Measurements from ENCODE around the gene PLAAT2.
"Not testable (repeated sequence)": the region's sequence is repeated elsewhere in the genome, so short reads cannot be mapped to it uniquely, and the experiment has no call there.

PLAAT2 gene

DNA sequence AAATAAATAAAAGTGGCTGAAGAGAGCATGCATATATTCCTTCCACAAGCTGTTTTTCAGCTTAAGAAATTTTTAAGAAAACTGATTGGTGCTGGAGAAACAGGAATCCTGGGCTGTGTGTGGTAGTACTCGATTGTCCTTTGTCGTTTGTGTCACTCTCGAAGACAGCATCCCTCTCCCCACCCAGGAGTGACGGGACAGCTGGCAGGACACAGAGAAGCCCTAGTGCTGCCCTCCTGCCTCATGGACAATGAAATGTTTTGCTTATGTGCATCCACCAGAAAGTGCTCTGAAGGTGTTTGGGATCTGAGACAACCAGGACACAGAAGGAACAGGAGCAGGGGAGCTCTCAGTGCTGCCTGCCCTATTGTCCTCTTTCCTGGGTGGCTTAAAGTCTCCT lies 13.8 kb downstream of the PLAAT2 start:
- POLR2A ChIA-PET: no interaction called here
- TF ChIP-seq ZNF384 (IDR thresholded peaks at IDR 0.05) (no peak), FOXA1 (IDR thresholded peaks at IDR 0.05) (no peak), NFRKB (IDR thresholded peaks at IDR 0.05) (no peak), ARNT (IDR thresholded peaks at IDR 0.05) (no peak), CTBP1 (IDR thresholded peaks at IDR 0.05; ENCODE audit: borderline replicate concordance) (no peak), LEF1 (IDR thresholded peaks at IDR 0.05; ENCODE audit: borderline replicate concordance) (no peak), TARDBP (IDR thresholded peaks at IDR 0.05) (no peak), SP1 (IDR thresholded peaks at IDR 0.05) (no peak), FOXM1 (IDR thresholded peaks at IDR 0.05; ENCODE audit: borderline replicate concordance) (no peak), HDGF (IDR thresholded peaks at IDR 0.05; ENCODE audit: borderline replicate concordance) (no peak), BHLHE40 (IDR thresholded peaks at IDR 0.05; ENCODE audit: borderline replicate concordance) (no peak), ELF4 (IDR thresholded peaks at IDR 0.05) (no peak), L3MBTL2 (conservative IDR thresholded peaks at IDR 0.05) (no peak), FOXK2 (IDR thresholded peaks at IDR 0.05) (no peak), SUZ12 (IDR thresholded peaks at IDR 0.05) (no peak)
- TF ChIP-seq, protein P1, sequence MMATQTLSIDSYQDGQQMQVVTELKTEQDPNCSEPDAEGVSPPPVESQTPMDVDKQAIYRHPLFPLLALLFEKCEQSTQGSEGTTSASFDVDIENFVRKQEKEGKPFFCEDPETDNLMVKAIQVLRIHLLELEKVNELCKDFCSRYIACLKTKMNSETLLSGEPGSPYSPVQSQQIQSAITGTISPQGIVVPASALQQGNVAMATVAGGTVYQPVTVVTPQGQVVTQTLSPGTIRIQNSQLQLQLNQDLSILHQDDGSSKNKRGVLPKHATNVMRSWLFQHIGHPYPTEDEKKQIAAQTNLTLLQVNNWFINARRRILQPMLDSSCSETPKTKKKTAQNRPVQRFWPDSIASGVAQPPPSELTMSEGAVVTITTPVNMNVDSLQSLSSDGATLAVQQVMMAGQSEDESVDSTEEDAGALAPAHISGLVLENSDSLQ (IDR thresholded peaks at IDR 0.05): no peak
- CTCF ChIA-PET: no interaction called here
- no peak for DNase-seq (ENCODE audit: extremely low spot score)

DNA sequence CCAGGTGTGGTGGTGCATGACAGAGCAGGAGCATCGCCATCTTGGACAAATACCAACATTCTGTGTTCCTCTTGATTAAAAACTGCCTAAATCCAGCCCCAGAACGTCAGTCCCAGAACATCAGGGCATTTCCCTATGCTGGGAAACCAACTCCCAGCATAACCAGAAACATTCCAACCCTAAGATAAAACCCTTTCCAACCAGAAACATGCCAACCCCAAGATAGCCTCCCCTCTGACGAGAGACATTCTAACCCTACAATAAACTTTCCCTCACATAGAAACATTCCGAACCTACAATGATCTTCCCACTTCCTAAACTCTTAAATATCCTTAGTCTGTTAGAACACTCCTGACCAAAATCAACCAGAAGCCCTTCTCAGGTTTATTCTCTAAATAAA lies 15.0 kb downstream of the PLAAT2 start:
- no peak for DNase-seq (ENCODE audit: extremely low spot score)
- no peak for TF ChIP-seq NFRKB (IDR thresholded peaks at IDR 0.05)
- no peak for TF ChIP-seq FOXA1 (IDR thresholded peaks at IDR 0.05)
- no peak for TF ChIP-seq HDGF (IDR thresholded peaks at IDR 0.05; ENCODE audit: borderline replicate concordance)
- no peak for TF ChIP-seq BHLHE40 (IDR thresholded peaks at IDR 0.05; ENCODE audit: borderline replicate concordance)
- TF ChIP-seq, protein P1 (IDR thresholded peaks at IDR 0.05): no peak
- no peak for TF ChIP-seq SP1 (IDR thresholded peaks at IDR 0.05)
- TF ChIP-seq L3MBTL2 (conservative IDR thresholded peaks at IDR 0.05): no peak
- no peak for TF ChIP-seq TARDBP (IDR thresholded peaks at IDR 0.05)
- TF ChIP-seq FOXK2 (IDR thresholded peaks at IDR 0.05): no peak
- TF ChIP-seq FOXM1 (IDR thresholded peaks at IDR 0.05; ENCODE audit: borderline replicate concordance): no peak
- TF ChIP-seq ELF4 (IDR thresholded peaks at IDR 0.05): no peak
- TF ChIP-seq CTBP1 (IDR thresholded peaks at IDR 0.05; ENCODE audit: borderline replicate concordance): no peak
- TF ChIP-seq ZNF384 (IDR thresholded peaks at IDR 0.05): no peak
- no peak for TF ChIP-seq SUZ12 (IDR thresholded peaks at IDR 0.05)
- no peak for TF ChIP-seq LEF1 (IDR thresholded peaks at IDR 0.05; ENCODE audit: borderline replicate concordance)
- no peak for TF ChIP-seq ARNT (IDR thresholded peaks at IDR 0.05)
- ChIA-PET POLR2A (interaction anchor here (1.5 kb wide), 1 partner anchor 19 kb away, joined by 3 read pairs; no protein-coding TSS in a partner anchor), CTCF (no interaction called here)

DNA sequence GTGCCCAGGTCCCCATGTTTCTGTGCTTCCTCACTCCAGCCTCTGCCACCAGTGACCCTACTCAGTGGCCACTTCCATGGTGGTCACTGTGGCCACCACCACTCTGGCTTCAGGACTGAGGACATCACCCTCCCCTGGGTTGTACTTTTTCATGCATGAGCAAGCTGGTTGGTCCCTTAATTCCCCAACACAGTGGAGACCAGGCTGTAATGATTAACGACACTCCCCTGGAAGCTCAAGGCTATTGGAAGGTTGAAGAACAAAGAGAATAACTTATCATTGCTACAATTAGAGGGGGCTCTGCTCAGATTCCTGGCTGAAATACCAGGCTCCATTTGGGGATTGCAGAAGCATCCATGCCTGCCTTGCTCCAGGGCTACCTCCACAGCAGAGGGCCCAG lies 16.1 kb downstream of the PLAAT2 start:
- no peak for TF ChIP-seq HDGF (IDR thresholded peaks at IDR 0.05; ENCODE audit: borderline replicate concordance)
- TF ChIP-seq, protein P1 (IDR thresholded peaks at IDR 0.05): no peak
- TF ChIP-seq TARDBP (IDR thresholded peaks at IDR 0.05): no peak
- TF ChIP-seq CTBP1 (IDR thresholded peaks at IDR 0.05; ENCODE audit: borderline replicate concordance): no peak
- no peak for TF ChIP-seq FOXA1 (IDR thresholded peaks at IDR 0.05)
- no peak for TF ChIP-seq FOXM1 (IDR thresholded peaks at IDR 0.05; ENCODE audit: borderline replicate concordance)
- TF ChIP-seq ZNF384 (IDR thresholded peaks at IDR 0.05): no peak
- TF ChIP-seq ARNT (IDR thresholded peaks at IDR 0.05): no peak
- TF ChIP-seq NFRKB (IDR thresholded peaks at IDR 0.05): no peak
- TF ChIP-seq SP1 (IDR thresholded peaks at IDR 0.05): no peak
- TF ChIP-seq ELF4 (IDR thresholded peaks at IDR 0.05): no peak
- TF ChIP-seq LEF1 (IDR thresholded peaks at IDR 0.05; ENCODE audit: borderline replicate concordance): no peak
- TF ChIP-seq L3MBTL2 (conservative IDR thresholded peaks at IDR 0.05): no peak
- no peak for DNase-seq (ENCODE audit: extremely low spot score)
- CTCF ChIA-PET: no interaction called here
- POLR2A ChIA-PET: interaction anchor here (1.5 kb wide), 1 partner anchor 20 kb away, joined by 3 read pairs; no protein-coding TSS in a partner anchor

DNA sequence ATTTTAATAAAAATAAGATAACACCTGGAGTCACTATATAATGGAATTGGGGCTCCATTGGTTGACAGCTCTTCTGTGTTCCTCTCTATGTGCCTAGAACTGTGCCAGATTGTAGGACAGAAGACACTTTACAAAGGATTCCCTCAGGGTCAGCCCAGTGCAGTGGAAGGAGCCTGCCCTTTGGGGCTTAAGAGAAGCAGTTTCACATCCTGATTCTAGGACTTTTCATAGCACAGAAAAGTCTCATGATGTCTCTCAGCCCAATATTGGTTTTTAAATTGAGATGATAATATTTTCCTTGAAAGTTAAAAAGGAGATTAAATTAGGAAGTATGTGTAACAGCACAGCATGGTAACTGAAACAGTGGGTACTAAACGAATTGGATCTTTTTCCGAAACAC lies 19.5 kb downstream of the PLAAT2 start:
- POLR2A ChIA-PET: no interaction called here
- TF ChIP-seq SP1 (IDR thresholded peaks at IDR 0.05) (no peak), NFRKB (IDR thresholded peaks at IDR 0.05) (no peak), FOXM1 (IDR thresholded peaks at IDR 0.05; ENCODE audit: borderline replicate concordance) (no peak), ELF4 (IDR thresholded peaks at IDR 0.05) (no peak), TARDBP (IDR thresholded peaks at IDR 0.05) (no peak), BHLHE40 (IDR thresholded peaks at IDR 0.05; ENCODE audit: borderline replicate concordance) (no peak), SUZ12 (IDR thresholded peaks at IDR 0.05) (no peak), FOXK2 (IDR thresholded peaks at IDR 0.05) (no peak), CTBP1 (IDR thresholded peaks at IDR 0.05; ENCODE audit: borderline replicate concordance) (no peak)
- TF ChIP-seq, protein P1 (IDR thresholded peaks at IDR 0.05): no peak
- CTCF ChIA-PET: no interaction called here
- no peak for DNase-seq (ENCODE audit: extremely low spot score)

DNA sequence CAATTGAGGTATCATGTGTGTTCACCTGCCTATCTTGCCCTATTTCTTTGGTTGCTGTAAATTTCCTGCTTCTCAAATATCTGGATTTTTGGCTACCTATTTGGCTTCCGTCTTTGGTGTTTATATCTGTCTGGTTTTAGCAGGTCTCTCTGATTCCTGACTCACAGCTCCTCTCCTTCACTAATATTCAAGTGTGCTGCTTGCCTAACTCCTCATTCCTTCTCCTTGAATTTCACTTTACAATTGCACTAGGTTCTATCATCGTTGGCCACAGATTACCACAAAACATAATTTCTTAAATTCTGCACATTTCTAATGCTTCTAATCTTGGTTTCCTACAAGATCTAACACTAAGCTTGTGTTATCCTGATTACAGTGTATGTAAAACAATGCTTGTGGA lies 20.7 kb downstream of the PLAAT2 start:
- DNase-seq (ENCODE audit: extremely low spot score); CTCF ChIA-PET; POLR2A ChIA-PET: not testable (repeated sequence)

All from HEK293T (cell line).